Neural cell (in vitro differentiated cells): Measurements from ENCODE around the gene PPP2R2B. TPM values are rescaled to one million over a fixed set of nuclear protein-coding genes. Genes with fewer than 3 reads are reported as not detected.
A peak's percentile ranks its signal among the peaks of the same experiment; 100 is the strongest.

Source experiments
- H2AFZ ChIP-seq: fragments of 200-600, 300-800 bp; sonication (generic), shearing (Covaris generic); 2 replicates; pipeline ENCODE4 v1.6.0; 2014; ENCODE audit warnings: low read depth, mild to moderate bottlenecking, antibody characterized with exemption, low read length, moderate library complexity
- H3F3A ChIP-seq: fragments of 200-600 bp; shearing (Covaris generic); 2 replicates; pipeline ENCODE4 v1.6.1; 2016; ENCODE audit warnings: mild to moderate bottlenecking, moderate library complexity, mixed read lengths, antibody characterized with exemption, low read length; ENCODE audit not compliant: insufficient read depth, poor library complexity, severe bottlenecking
- H3K27ac ChIP-seq: fragments of 200-600, 300-800 bp; sonication (generic), shearing (Covaris generic); 2 replicates; pipeline ENCODE4 v1.5.1; 2014; ENCODE audit warnings: mild to moderate bottlenecking, low read length, moderate library complexity
- H3K27me3 ChIP-seq: fragments of 300-800, 200-600 bp; sonication (generic), shearing (Covaris generic); 2 replicates; pipeline ENCODE4 v1.6.0; 2014; ENCODE audit warnings: mild to moderate bottlenecking, low read depth, low read length, moderate library complexity; ENCODE audit not compliant: insufficient read depth
- H3K36me3 ChIP-seq: fragments of 300-800, 200-600 bp; sonication (generic), shearing (Covaris generic); 2 replicates; pipeline ENCODE4 v1.5.1; 2014; ENCODE audit warnings: mild to moderate bottlenecking, antibody characterized with exemption, low read length, moderate library complexity; ENCODE audit not compliant: insufficient read depth
- H3K4me2 ChIP-seq: fragments of 300-800, 200-600 bp; sonication (generic), shearing (Covaris generic); 2 replicates; pipeline ENCODE4 v1.6.0; 2014; ENCODE audit warnings: mild to moderate bottlenecking, low read length
- H3K4me3 ChIP-seq: fragments of 300-800, 200-600 bp; sonication (generic), shearing (Covaris generic); 2 replicates; pipeline ENCODE4 v1.5.1; 2014; ENCODE audit warnings: mild to moderate bottlenecking, low read length, moderate library complexity
- H3K79me2 ChIP-seq: fragments of 200-600 bp; shearing (Covaris generic); replicated peaks from 2 replicates; pipeline ENCODE4 v1.6.0; 2014; ENCODE audit warnings: mild to moderate bottlenecking, low read length, moderate library complexity; ENCODE audit not compliant: insufficient read depth
- H3K9ac ChIP-seq: fragments of 300-800, 200-600 bp; sonication (generic), shearing (Covaris generic); 2 replicates; pipeline ENCODE4 v1.6.1; 2016; ENCODE audit warnings: mild to moderate bottlenecking, low read length, mixed read lengths
- H3K9me2 ChIP-seq: fragments of 200-600 bp; shearing (Covaris generic); 2 replicates; pipeline ENCODE4 v1.6.1; 2016; ENCODE audit warnings: mild to moderate bottlenecking, low read length, mixed read lengths; ENCODE audit not compliant: insufficient read depth
- H3K9me3 ChIP-seq: fragments of 200-600, 300-800 bp; sonication (generic), shearing (Covaris generic); 2 replicates; pipeline ENCODE4 v1.6.1; 2016; ENCODE audit warnings: mild to moderate bottlenecking, mixed run types, low read length, moderate library complexity, mixed read lengths
- H4K20me1 ChIP-seq: fragments of 200-600 bp; shearing (Covaris generic); 2 replicates; pipeline ENCODE4 v1.6.1; 2016; ENCODE audit warnings: mild to moderate bottlenecking, mixed run types; ENCODE audit not compliant: insufficient read depth
- CTCF ChIP-seq: fragments of 450-650 bp; IDR thresholded peaks from 2 replicates; pipeline ENCODE4 v1.5.1; 2014; ENCODE audit warnings: antibody characterized with exemption, mild to moderate bottlenecking, moderate library complexity; ENCODE audit not compliant: poor library complexity, severe bottlenecking
- EP300 ChIP-seq: fragments of 450-650 bp; conservative IDR thresholded peaks from 2 replicates; pipeline ENCODE4 v1.6.1; 2014; ENCODE audit warnings: antibody characterized with exemption, mild to moderate bottlenecking, moderate library complexity; ENCODE audit not compliant: poor library complexity, severe bottlenecking
- EZH2 ChIP-seq: fragments of 200-600, 300-800 bp; shearing (Covaris generic), sonication (generic); IDR thresholded peaks from 2 replicates; pipeline ENCODE4 v1.6.1; 2014; ENCODE audit warnings: antibody characterized with exemption, low read length, borderline replicate concordance, mild to moderate bottlenecking; ENCODE audit not compliant: insufficient read depth, poor library complexity, severe bottlenecking
- MXI1 ChIP-seq: fragments of 450-650 bp; conservative IDR thresholded peaks from 2 replicates; pipeline ENCODE4 v1.6.1; 2014; ENCODE audit warnings: antibody characterized with exemption, mild to moderate bottlenecking; ENCODE audit not compliant: poor library complexity, severe bottlenecking
- POLR2AphosphoS5 ChIP-seq: IDR thresholded peaks from 2 replicates; pipeline ENCODE4 v1.6.1; 2012
- RAD21 ChIP-seq: fragments of 450-650 bp; conservative IDR thresholded peaks from 2 replicates; pipeline ENCODE4 v1.6.1; 2014; ENCODE audit warnings: antibody characterized with exemption, mild to moderate bottlenecking, moderate library complexity
- SMC3 ChIP-seq: fragments of 450-650 bp; conservative IDR thresholded peaks from 2 replicates; pipeline ENCODE4 v1.6.1; 2014; ENCODE audit warnings: antibody characterized with exemption, mild to moderate bottlenecking, moderate library complexity; ENCODE audit not compliant: poor library complexity
- TAF1 ChIP-seq: IDR thresholded peaks from 2 replicates; pipeline ENCODE4 v1.6.1; 2012; ENCODE audit warnings: low read depth
- polyA plus RNA-seq: library from polyadenylated mRNA; depleted of rRNA; stranded (reverse); fragments of >200 nt; gene quantifications from 2 replicates; pipeline ENCODE4 v1.2.3, GENCODE V29; 2014
- TF ChIP-seq, protein P1 (sequence below): IDR thresholded peaks from 2 replicates; pipeline ENCODE4 v1.6.1; 2012; ENCODE audit warnings: borderline replicate concordance

The PPP2R2B gene
- polyA plus RNA-seq, 1 donor from 2014 or later = 250 TPM

- Histone ChIP-seq H3K9me3 (no peaks in the 10 kb centered on the region), H3K9me2 (no peaks in the 10 kb centered on the region), H2AFZ (no peak overlapping the region), H3K9ac (no peak overlapping the region), H3K36me3 (peaks cover 18% of the 10 kb centered on the region), H3K4me3 (no peak overlapping the region), H4K20me1 (no peaks in the 10 kb centered on the region), H3F3A (no peaks in the 10 kb centered on the region), H3K27me3 (no peaks in the 10 kb centered on the region), H3K79me2 (no peaks in the 10 kb centered on the region), H3K27ac (no peak overlapping the region), H3K4me2 (no peak overlapping the region)
- TF ChIP-seq EP300 = no peak
- no peak for TF ChIP-seq EZH2
- TF ChIP-seq MXI1 = no peak
- no peak for TF ChIP-seq SMC3
- TF ChIP-seq, protein P1, sequence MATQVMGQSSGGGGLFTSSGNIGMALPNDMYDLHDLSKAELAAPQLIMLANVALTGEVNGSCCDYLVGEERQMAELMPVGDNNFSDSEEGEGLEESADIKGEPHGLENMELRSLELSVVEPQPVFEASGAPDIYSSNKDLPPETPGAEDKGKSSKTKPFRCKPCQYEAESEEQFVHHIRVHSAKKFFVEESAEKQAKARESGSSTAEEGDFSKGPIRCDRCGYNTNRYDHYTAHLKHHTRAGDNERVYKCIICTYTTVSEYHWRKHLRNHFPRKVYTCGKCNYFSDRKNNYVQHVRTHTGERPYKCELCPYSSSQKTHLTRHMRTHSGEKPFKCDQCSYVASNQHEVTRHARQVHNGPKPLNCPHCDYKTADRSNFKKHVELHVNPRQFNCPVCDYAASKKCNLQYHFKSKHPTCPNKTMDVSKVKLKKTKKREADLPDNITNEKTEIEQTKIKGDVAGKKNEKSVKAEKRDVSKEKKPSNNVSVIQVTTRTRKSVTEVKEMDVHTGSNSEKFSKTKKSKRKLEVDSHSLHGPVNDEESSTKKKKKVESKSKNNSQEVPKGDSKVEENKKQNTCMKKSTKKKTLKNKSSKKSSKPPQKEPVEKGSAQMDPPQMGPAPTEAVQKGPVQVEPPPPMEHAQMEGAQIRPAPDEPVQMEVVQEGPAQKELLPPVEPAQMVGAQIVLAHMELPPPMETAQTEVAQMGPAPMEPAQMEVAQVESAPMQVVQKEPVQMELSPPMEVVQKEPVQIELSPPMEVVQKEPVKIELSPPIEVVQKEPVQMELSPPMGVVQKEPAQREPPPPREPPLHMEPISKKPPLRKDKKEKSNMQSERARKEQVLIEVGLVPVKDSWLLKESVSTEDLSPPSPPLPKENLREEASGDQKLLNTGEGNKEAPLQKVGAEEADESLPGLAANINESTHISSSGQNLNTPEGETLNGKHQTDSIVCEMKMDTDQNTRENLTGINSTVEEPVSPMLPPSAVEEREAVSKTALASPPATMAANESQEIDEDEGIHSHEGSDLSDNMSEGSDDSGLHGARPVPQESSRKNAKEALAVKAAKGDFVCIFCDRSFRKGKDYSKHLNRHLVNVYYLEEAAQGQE = no peak
- TF ChIP-seq POLR2AphosphoS5 = no peak
- no peak for TF ChIP-seq TAF1
- no peak for TF ChIP-seq CTCF
- TF ChIP-seq RAD21 = no peak
Observed at GRCh38 chr5:146635443-146635842, 243.1 kb downstream of the PPP2R2B start.

DNA sequence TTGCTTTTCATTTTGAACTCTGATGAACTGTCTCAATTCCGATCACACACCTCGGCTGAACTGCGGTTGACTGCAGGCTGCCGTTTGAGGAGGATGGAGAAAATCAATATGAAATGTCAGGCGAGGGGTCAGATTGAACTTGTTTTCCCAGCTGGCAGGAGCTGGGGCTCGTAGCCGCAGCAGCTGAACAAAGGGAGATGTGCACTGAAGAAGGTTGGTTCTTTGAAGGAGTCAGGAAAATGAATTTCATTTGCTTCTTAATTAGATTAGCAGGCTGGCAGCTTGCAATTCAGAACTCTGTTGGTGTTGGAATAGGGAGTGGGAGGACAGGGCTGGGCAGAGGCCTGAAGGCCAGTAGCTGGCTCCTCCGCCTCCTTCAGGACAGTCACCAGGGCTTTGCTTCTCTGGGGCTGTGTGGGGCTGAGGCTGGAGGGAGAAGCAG, 245.2 kb downstream of the PPP2R2B start:
- Histone ChIP-seq H3K9me3 (no peaks in the 10 kb centered on the region), H3K9ac (peak overlapping the region; percentile 36), H3K27me3 (no peaks in the 10 kb centered on the region), H3K9me2 (no peaks in the 10 kb centered on the region), H4K20me1 (no peaks in the 10 kb centered on the region), H3K79me2 (no peaks in the 10 kb centered on the region), H3K4me3 (no peak overlapping the region), H3F3A (no peaks in the 10 kb centered on the region), H3K36me3 (peaks cover 18% of the 10 kb centered on the region), H3K27ac (peak overlapping the region; percentile 77), H2AFZ (no peak overlapping the region), H3K4me2 (no peak overlapping the region)
- no peak for TF ChIP-seq EZH2
- TF ChIP-seq TAF1 = peak; percentile 38
- TF ChIP-seq RAD21 = no peak
